ENCODE measurements around the gene FPR3. TPM values are rescaled to one million over a fixed set of nuclear protein-coding genes. Genes with fewer than 3 reads are reported as not detected.

The FPR3 gene
- total RNA-seq, 1 experiment from 2014 or later, result not detected

GRCh38 chr19:51750400-51751094 lies 44.4 kb upstream of the FPR3 start:
- no peak overlapping the region for H3K27ac ChIP-seq (ENCODE audit: insufficient read length, low read depth, low read length)
- H2AFZ ChIP-seq (ENCODE audit: low read length), result no peak overlapping the region
- H3K27ac Mint-ChIP-seq, result no peak overlapping the region
- peaks cover 17% of the 10 kb centered on the region for H3K27me3 Mint-ChIP-seq (ENCODE audit: low read depth)
- H2BK5ac ChIP-seq (ENCODE audit: insufficient read length, low read length), result no peak overlapping the region
- no peaks in the 10 kb centered on the region for H3K23me2 ChIP-seq (ENCODE audit: insufficient read length, low read depth, low read length, poor library complexity, severe bottlenecking)
- no peaks in the 10 kb centered on the region for H3K79me2 ChIP-seq (ENCODE audit: insufficient read depth, low read length)
- H3K18ac ChIP-seq (ENCODE audit: insufficient read length, low read depth, low read length), result no peak overlapping the region
- no peak overlapping the region for H3K4me2 ChIP-seq (ENCODE audit: insufficient read depth, insufficient read length, low read length)
- peaks cover 0 to 2% (median 0%) of the 10 kb centered on the region in 3 experiments; a peak in 1 of 7 replicates for H3K36me3 Mint-ChIP-seq (ENCODE audit: insufficient read depth in 1 of 3, low read depth in 3 of 3)
- H2BK120ac ChIP-seq (ENCODE audit: low read depth, low read length, poor library complexity, severe bottlenecking), result no peak overlapping the region
- H3K9me3 Mint-ChIP-seq, result peaks cover 37 to 89% of the 10 kb centered on the region in 2 experiments
- H3K56ac ChIP-seq (ENCODE audit: insufficient read length, low read depth, low read length), result no peak overlapping the region
- no peak overlapping the region for H3T11ph ChIP-seq (ENCODE audit: low read length)
- H3K14ac ChIP-seq (ENCODE audit: insufficient read depth, low read length), result no peak overlapping the region
- H2BK20ac ChIP-seq (ENCODE audit: low read depth, low read length, poor library complexity, severe bottlenecking), result no peak overlapping the region
- H2BK12ac ChIP-seq (ENCODE audit: insufficient read length, low read depth, low read length), result no peak overlapping the region
- H3K27me3 ChIP-seq (ENCODE audit: insufficient read depth, low read length), result no peaks in the 10 kb centered on the region
- WGBS (ENCODE audit: extremely low coverage, insufficient read length, low lambda C conversion rate), result no CpG with 5 or more reads among the region's 7 CpGs
- no peaks in the 10 kb centered on the region for H3K4me1 Mint-ChIP-seq
- no peak overlapping the region for H4K91ac ChIP-seq (ENCODE audit: insufficient read length, low read depth, low read length)
- no peaks in the 10 kb centered on the region for H4K20me1 ChIP-seq (ENCODE audit: control insufficient read depth, insufficient read depth, insufficient read length)
- no peak overlapping the region for H2AK5ac ChIP-seq (ENCODE audit: insufficient read length, low read length)
- H2BK15ac ChIP-seq (ENCODE audit: low read depth, low read length), result no peak overlapping the region
- H3K4me1 ChIP-seq (ENCODE audit: insufficient read depth, low read length), result no peaks in the 10 kb centered on the region
- H3K4ac ChIP-seq (ENCODE audit: low read depth, low read length), result no peak overlapping the region
- H3K9me3 ChIP-seq (ENCODE audit: control insufficient read depth, low read depth, low read length), result no peaks in the 10 kb centered on the region
- no peak for TF ChIP-seq CTCF (conservative IDR thresholded peaks at IDR 0.05)
- no peak overlapping the region for H4K8ac ChIP-seq (replicated peaks; ENCODE audit: insufficient read length, low read depth, low read length)
- H3K9ac ChIP-seq (ENCODE audit: extremely low read depth, insufficient read length, low read length), result no peak overlapping the region
- H3K79me1 ChIP-seq (ENCODE audit: insufficient read depth, low read depth, low read length, poor library complexity, severe bottlenecking), result no peaks in the 10 kb centered on the region
- DNase-seq, result no peak
- no peak overlapping the region for H4K5ac ChIP-seq (ENCODE audit: insufficient read length, low read depth, low read length)
- no peak overlapping the region for H3K4me3 Mint-ChIP-seq
- no peak overlapping the region for H3K23ac ChIP-seq (ENCODE audit: insufficient read length, low read depth, low read length)

Data from H9 (cell line).